Mesothelial cell of epicardium (in vitro differentiated cells): ENCODE data around the gene CIC. TPM values are rescaled to one million over a fixed set of nuclear protein-coding genes. Genes with fewer than 3 reads are reported as not detected.

Source experiments
- DNase-seq, 2 experiments: peaks; one replicate each; pipeline ENCODE4 v3.0.0; 2021; ENCODE audit warnings: low spot score in 2 of 2; ENCODE audit not compliant: unreplicated experiment in 2 of 2
- H3K27ac Mint-ChIP-seq: 2 replicates; pipeline ENCODE4 v1.8.0; 2021; ENCODE audit warnings: mixed read lengths
- H3K27me3 Mint-ChIP-seq: 2 replicates; pipeline ENCODE4 v1.8.0; 2021; ENCODE audit warnings: low read depth, mixed read lengths
- H3K36me3 Mint-ChIP-seq: 2 replicates; pipeline ENCODE4 v1.8.0; 2021; ENCODE audit warnings: mixed read lengths
- H3K4me1 Mint-ChIP-seq: 2 replicates; pipeline ENCODE4 v1.8.0; 2021; ENCODE audit warnings: mixed read lengths
- H3K4me3 Mint-ChIP-seq: 2 replicates; pipeline ENCODE4 v1.8.0; 2021; ENCODE audit warnings: mild to moderate bottlenecking, moderate library complexity, mixed read lengths
- H3K9me3 Mint-ChIP-seq: 2 replicates; pipeline ENCODE4 v1.8.0; 2021; ENCODE audit warnings: mixed read lengths
- total RNA-seq: library from RNA; stranded (reverse); gene quantifications from 3 replicates; pipeline ENCODE4 v1.2.1, GENCODE V29; 2021
- TF ChIP-seq, protein P1 (sequence below): fragments of 200-600 bp; sonication (generic); IDR thresholded peaks from one replicate; pipeline ENCODE4 v1.5.0; 2021; ENCODE audit warnings: antibody characterized with exemption; ENCODE audit not compliant: unreplicated experiment

The CIC gene
- total RNA-seq, 1 donor from 2014 or later, result 90.9 TPM

DNA sequence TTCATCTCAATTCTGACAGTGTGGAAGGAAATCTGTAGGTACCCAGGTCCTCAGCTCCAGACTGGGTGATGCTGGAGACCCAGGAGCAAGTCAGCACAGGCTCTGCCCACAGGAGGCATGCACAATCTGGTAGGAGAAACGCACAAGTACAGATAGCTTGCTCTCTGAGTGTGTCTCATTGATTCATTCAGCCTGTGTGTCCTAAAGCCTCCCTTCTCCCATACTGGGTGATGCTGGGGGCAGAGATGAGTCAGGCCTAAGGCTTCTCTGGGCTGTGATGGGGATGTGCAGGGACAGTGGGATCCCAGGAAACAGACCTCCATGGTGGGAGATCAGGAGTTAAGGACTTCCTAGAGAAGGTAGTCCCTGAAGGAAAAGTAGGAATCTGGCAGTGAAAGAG is 42.2 kb upstream of the CIC start:
- Mint-ChIP-seq H3K9me3 (no peaks in the 10 kb centered on the region), H3K4me1 (peaks cover 2% of the 10 kb centered on the region), H3K27me3 (no peaks in the 10 kb centered on the region), H3K4me3 (no peak overlapping the region), H3K27ac (no peak overlapping the region), H3K36me3 (peaks cover 44% of the 10 kb centered on the region)
- no peak for DNase-seq
- TF ChIP-seq, protein P1, sequence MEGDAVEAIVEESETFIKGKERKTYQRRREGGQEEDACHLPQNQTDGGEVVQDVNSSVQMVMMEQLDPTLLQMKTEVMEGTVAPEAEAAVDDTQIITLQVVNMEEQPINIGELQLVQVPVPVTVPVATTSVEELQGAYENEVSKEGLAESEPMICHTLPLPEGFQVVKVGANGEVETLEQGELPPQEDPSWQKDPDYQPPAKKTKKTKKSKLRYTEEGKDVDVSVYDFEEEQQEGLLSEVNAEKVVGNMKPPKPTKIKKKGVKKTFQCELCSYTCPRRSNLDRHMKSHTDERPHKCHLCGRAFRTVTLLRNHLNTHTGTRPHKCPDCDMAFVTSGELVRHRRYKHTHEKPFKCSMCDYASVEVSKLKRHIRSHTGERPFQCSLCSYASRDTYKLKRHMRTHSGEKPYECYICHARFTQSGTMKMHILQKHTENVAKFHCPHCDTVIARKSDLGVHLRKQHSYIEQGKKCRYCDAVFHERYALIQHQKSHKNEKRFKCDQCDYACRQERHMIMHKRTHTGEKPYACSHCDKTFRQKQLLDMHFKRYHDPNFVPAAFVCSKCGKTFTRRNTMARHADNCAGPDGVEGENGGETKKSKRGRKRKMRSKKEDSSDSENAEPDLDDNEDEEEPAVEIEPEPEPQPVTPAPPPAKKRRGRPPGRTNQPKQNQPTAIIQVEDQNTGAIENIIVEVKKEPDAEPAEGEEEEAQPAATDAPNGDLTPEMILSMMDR, result no peak

DNA sequence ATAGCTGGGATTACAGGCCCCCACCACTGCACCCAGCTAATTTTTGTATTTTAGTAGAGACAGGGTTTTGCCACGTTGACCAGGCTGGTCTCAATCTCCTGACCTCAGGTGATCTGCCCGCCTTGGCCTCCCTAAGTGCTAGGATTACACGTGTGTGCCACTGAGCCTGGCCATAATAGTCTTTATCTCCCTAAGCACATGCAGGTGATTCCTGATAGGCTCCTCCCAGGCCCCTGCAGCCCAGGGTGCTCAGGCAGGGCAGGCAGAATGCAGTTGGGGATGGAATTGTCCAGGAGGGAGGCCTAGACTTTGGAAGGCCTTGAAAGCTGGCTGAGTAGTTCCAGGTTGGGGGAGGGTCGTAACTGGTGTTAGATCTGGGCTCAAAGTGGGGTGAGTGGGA is 40.4 kb upstream of the CIC start:
- Mint-ChIP-seq H3K27me3 (no peaks in the 10 kb centered on the region), H3K36me3 (peaks cover 48% of the 10 kb centered on the region), H3K4me3 (no peak overlapping the region), H3K27ac (no peak overlapping the region), H3K4me1 (peaks cover 2% of the 10 kb centered on the region), H3K9me3 (no peaks in the 10 kb centered on the region)
- no peak for DNase-seq
- TF ChIP-seq, protein P1, result no peak

DNA sequence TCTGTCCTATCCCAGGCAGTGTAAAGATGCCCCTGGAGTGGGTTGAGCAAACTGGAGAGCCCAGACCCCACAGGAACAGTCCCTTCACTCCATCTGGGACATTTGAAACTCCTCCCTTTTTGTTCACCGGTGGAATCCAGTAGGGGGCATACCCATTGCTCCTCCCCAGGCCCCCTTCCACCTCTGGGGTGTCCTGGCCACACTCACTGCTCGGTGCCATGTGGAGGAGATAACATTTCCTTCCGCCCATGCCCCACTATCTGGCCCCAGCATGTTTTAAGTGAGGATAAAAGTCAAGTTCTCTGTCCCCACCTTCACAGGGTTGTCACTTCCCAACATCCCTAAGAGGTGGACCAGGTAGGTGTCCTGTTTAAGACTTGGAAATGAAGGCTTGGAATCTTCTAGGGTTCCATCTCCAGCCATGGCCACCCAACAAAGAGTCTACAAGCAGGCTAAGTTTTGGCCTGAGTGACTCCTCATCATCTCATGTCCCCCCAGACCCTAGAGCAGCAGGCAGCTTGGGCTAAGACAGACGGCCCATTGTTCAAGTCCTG is 39.7 kb upstream of the CIC start:
- peaks cover 49% of the 10 kb centered on the region for H3K36me3 Mint-ChIP-seq
- peaks cover 2% of the 10 kb centered on the region for H3K4me1 Mint-ChIP-seq
- no peak for DNase-seq
- peak overlapping the region; percentile 47 for H3K27ac Mint-ChIP-seq
- no peaks in the 10 kb centered on the region for H3K9me3 Mint-ChIP-seq
- H3K27me3 Mint-ChIP-seq, result no peaks in the 10 kb centered on the region
- no peak overlapping the region for H3K4me3 Mint-ChIP-seq
- TF ChIP-seq, protein P1, result no peak

DNA sequence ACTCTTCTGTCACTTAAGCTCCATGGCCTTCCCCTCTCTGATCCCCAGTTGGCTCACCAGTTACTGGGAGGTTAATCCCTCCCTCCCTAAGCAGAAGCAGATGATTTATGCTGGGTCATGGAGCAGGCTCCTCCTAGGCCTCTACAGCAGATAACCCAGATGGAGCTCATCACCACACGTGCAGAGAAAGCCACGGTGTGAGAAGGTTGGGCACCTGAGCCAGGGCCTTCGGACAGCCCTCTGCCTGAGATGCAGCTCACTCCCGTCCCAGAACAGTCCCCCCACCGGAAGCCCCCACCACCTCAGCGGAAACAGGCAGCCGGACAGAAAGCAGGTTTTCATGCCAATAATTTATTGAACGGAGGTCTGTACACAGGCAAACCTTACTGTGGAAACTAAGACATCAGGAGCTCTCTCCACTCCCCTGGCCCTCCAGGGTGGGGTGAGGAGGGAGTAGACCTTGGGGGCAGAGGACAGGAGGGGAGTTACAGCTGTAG is 39.1 kb upstream of the CIC start:
- no peak for DNase-seq
- Mint-ChIP-seq H3K36me3 (peaks cover 46% of the 10 kb centered on the region), H3K4me3 (no peak overlapping the region), H3K27me3 (no peaks in the 10 kb centered on the region), H3K9me3 (no peaks in the 10 kb centered on the region), H3K4me1 (peaks cover 2% of the 10 kb centered on the region), H3K27ac (peak overlapping the region; percentile 47)
- TF ChIP-seq, protein P1, result no peak

DNA sequence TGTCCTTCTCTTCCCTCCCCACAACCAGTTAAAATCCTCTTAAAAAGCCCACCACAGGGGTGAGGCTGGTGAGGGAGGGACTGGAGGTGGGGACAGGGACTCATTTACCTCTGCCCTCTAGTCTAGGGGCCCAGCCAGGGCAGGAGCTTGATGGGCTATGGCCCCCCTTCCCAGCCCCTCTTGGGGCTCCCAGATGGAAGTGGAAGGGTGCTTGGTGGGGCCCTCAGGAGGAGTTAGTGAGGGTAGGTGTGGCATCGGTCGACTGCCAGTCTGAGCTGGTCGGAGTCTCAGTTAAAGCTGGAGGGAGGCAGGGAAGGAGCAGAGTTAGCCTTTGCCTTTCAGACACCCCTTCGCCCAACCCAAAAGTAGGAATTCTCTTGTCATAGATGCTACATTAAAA is 38.5 kb upstream of the CIC start:
- Mint-ChIP-seq H3K27me3 (no peaks in the 10 kb centered on the region), H3K9me3 (no peaks in the 10 kb centered on the region), H3K4me1 (peaks cover 2% of the 10 kb centered on the region), H3K36me3 (peaks cover 52% of the 10 kb centered on the region), H3K4me3 (no peak overlapping the region), H3K27ac (no peak overlapping the region)
- DNase-seq, result no peak
- TF ChIP-seq, protein P1, result no peak

GRCh38 chr19:42232435-42232834 is 36.6 kb upstream of the CIC start:
- no peak for DNase-seq
- no peak overlapping the region for H3K27ac Mint-ChIP-seq
- H3K36me3 Mint-ChIP-seq, result peaks cover 54% of the 10 kb centered on the region
- no peaks in the 10 kb centered on the region for H3K9me3 Mint-ChIP-seq
- no peaks in the 10 kb centered on the region for H3K27me3 Mint-ChIP-seq
- TF ChIP-seq, protein P1, result no peak
- H3K4me3 Mint-ChIP-seq, result no peak overlapping the region
- H3K4me1 Mint-ChIP-seq, result peaks cover 2% of the 10 kb centered on the region
